CD4-positive, alpha-beta memory T cell (primary cell): ENCODE data around the gene CHI3L1. TPM values are rescaled to one million over a fixed set of nuclear protein-coding genes. Genes with fewer than 3 reads are reported as not detected.

Experiments
- CTCF ChIA-PET: fragments of 350-600 bp; sonication (Branson Sonifier 250); formaldehyde crosslinking; loops from one replicate; lab custom pipeline; 2021; ENCODE audit warnings: inconsistent platforms; ENCODE audit not compliant: partially characterized antibody; lab: Charles Lee
- POLR2A ChIA-PET: fragments of 350-600 bp; sonication (Branson Sonifier 250); formaldehyde crosslinking; loops from one replicate; lab custom pipeline; 2021; ENCODE audit not compliant: partially characterized antibody; lab: Charles Lee
- DNase-seq, 5 donors: peaks; one replicate each; pipeline versions ENCODE4 v3.0.0 to v3.0.0-alpha.2; 2020 to 2022; ENCODE audit warnings: mixed read lengths in 1 of 5
- H3K27ac ChIP-seq: one replicate; pipeline ENCODE4 v1.7.0; 2013; ENCODE audit warnings: low read depth, low read length
- H3K27me3 ChIP-seq: 2 replicates; pipeline ENCODE4 v1.7.0; 2013; ENCODE audit warnings: mild to moderate bottlenecking, low read length, moderate library complexity; ENCODE audit not compliant: insufficient read depth
- H3K36me3 ChIP-seq: 2 replicates; pipeline ENCODE4 v1.7.0; 2013; ENCODE audit warnings: mild to moderate bottlenecking, low read length, moderate library complexity; ENCODE audit not compliant: insufficient read depth
- H3K4me1 ChIP-seq: 2 replicates; pipeline ENCODE4 v1.7.0; 2013; ENCODE audit warnings: mild to moderate bottlenecking, low read length, moderate library complexity; ENCODE audit not compliant: insufficient read depth
- H3K4me3 ChIP-seq, 2 donors: one replicate each; pipeline ENCODE4 v1.7.0; 2013; ENCODE audit warnings: low read length in 2 of 2, mild to moderate bottlenecking in 1 of 2
- H3K9me3 ChIP-seq, 2 donors: one replicate each; pipeline ENCODE4 v1.7.0; 2013; ENCODE audit warnings: low read length in 2 of 2, control low read depth in 1 of 2; ENCODE audit not compliant: control insufficient read depth in 1 of 2
- H3K27ac Mint-ChIP-seq, 7 donors: one replicate each; pipeline ENCODE4 v1.8.0; 2020 to 2021; ENCODE audit warnings: mixed read lengths in 7 of 7, mild to moderate bottlenecking in 6 of 7, inconsistent platforms in 3 of 7, moderate library complexity in 3 of 7
- H3K27me3 Mint-ChIP-seq, 2 donors: one replicate each; pipeline ENCODE4 v1.8.0; 2020 to 2021; ENCODE audit warnings: mixed read lengths in 2 of 2
- H3K36me3 Mint-ChIP-seq, 2 donors: one replicate each; pipeline ENCODE4 v1.8.0; 2020 to 2021; ENCODE audit warnings: mixed read lengths in 2 of 2, inconsistent platforms in 1 of 2, mild to moderate bottlenecking in 1 of 2
- H3K4me1 Mint-ChIP-seq, 4 donors: one replicate each; pipeline ENCODE4 v1.8.0; 2020 to 2021; ENCODE audit warnings: mixed read lengths in 4 of 4, mild to moderate bottlenecking in 1 of 4
- H3K4me3 Mint-ChIP-seq, 8 donors: one replicate each; pipeline ENCODE4 v1.8.0; 2020 to 2021; ENCODE audit warnings: mixed read lengths in 8 of 8, mild to moderate bottlenecking in 7 of 8, moderate library complexity in 6 of 8, inconsistent platforms in 3 of 8
- H3K9me3 Mint-ChIP-seq, 8 donors: one replicate each; pipeline ENCODE4 v1.8.0; 2020 to 2021; ENCODE audit warnings: mixed read lengths in 8 of 8, mild to moderate bottlenecking in 5 of 8, inconsistent platforms in 3 of 8, moderate library complexity in 1 of 8
- intact Hi-C: fragments of 100-400 bp; cut with micrococcal nuclease; formaldehyde crosslinking; loops from one replicate; pipeline ENCODE4 v1.15.1; 2023
- polyA plus RNA-seq, 2 donors: library from polyadenylated mRNA; unstranded; fragments of 300-500 nt; fragmentation: Illumina TruSeq; gene quantifications; one replicate each; pipeline ENCODE4 v1.2.3, GENCODE V29; 2021
- total RNA-seq, 2 experiments: library from RNA; stranded (reverse); gene quantifications; one replicate each; pipeline ENCODE4 v1.2.3, GENCODE V29; 2021

Gene CHI3L1
- total and polyA plus RNA-seq, 4 experiments from 2014 or later, result 5.2 to 5.7 TPM; not detected in 2

- H3K9me3 ChIP-seq, result no peaks in the 10 kb centered on the region
- no peak overlapping the region for H3K4me3 ChIP-seq
- Mint-ChIP-seq H3K27me3 (peaks cover 7 to 14% of the 10 kb centered on the region in 2 donors), H3K4me1 (no peaks in the 10 kb centered on the region), H3K27ac (no peak overlapping the region), H3K36me3 (no peaks in the 10 kb centered on the region), H3K4me3 (no peak overlapping the region), H3K9me3 (no peaks in the 10 kb centered on the region)
- no peaks in the 10 kb centered on the region for H3K36me3 ChIP-seq
- no peak for DNase-seq
- no peaks in the 10 kb centered on the region for H3K4me1 ChIP-seq
- no peaks in the 10 kb centered on the region for H3K27me3 ChIP-seq
- ChIA-PET POLR2A (no interaction called here), CTCF (interaction anchor here (0.7 kb wide), 1 partner anchor 130 kb away, joined by 3 read pairs; no protein-coding TSS in a partner anchor)
- intact Hi-C loops, result no loop called here
- H3K27ac ChIP-seq, result no peak overlapping the region
Observed at GRCh38 chr1:203168991-203169390, 17.5 kb downstream of the CHI3L1 start.

- Histone ChIP-seq H3K4me3 (no peak overlapping the region), H3K27ac (no peak overlapping the region), H3K27me3 (no peaks in the 10 kb centered on the region), H3K4me1 (no peaks in the 10 kb centered on the region), H3K9me3 (no peaks in the 10 kb centered on the region), H3K36me3 (no peaks in the 10 kb centered on the region)
- ChIA-PET POLR2A (no interaction called here), CTCF (interaction anchor here (0.7 kb wide), 1 partner anchor 129 kb away, joined by 3 read pairs; no protein-coding TSS in a partner anchor)
- no peak for DNase-seq
- Mint-ChIP-seq H3K9me3 (no peaks in the 10 kb centered on the region), H3K27ac (no peak overlapping the region), H3K27me3 (peaks cover 8 to 16% of the 10 kb centered on the region in 2 donors), H3K36me3 (no peaks in the 10 kb centered on the region), H3K4me1 (no peaks in the 10 kb centered on the region), H3K4me3 (no peak overlapping the region)
- intact Hi-C loops, result no loop called here
Observed at GRCh38 chr1:203168256-203168786, 18.2 kb downstream of the CHI3L1 start.

GRCh38 chr1:203167913-203168200, 18.6 kb downstream of the CHI3L1 start:
- DNase-seq, result no peak
- Histone ChIP-seq H3K27ac (no peak overlapping the region), H3K27me3 (no peaks in the 10 kb centered on the region), H3K4me1 (no peaks in the 10 kb centered on the region), H3K4me3 (no peak overlapping the region), H3K9me3 (no peaks in the 10 kb centered on the region), H3K36me3 (no peaks in the 10 kb centered on the region)
- H3K27me3 Mint-ChIP-seq, result peaks cover 8 to 17% of the 10 kb centered on the region in 2 donors
- CTCF ChIA-PET, result no interaction called here
- no peak overlapping the region for H3K27ac Mint-ChIP-seq
- POLR2A ChIA-PET, result no interaction called here
- H3K9me3 Mint-ChIP-seq, result no peaks in the 10 kb centered on the region
- intact Hi-C loops, result no loop called here
- no peak overlapping the region for H3K4me3 Mint-ChIP-seq
- H3K4me1 Mint-ChIP-seq, result no peaks in the 10 kb centered on the region
- H3K36me3 Mint-ChIP-seq, result no peaks in the 10 kb centered on the region

GRCh38 chr1:203167026-203167912, 19.2 kb downstream of the CHI3L1 start:
- H3K4me1 ChIP-seq, result no peaks in the 10 kb centered on the region
- Mint-ChIP-seq H3K4me3 (no peak overlapping the region), H3K27ac (no peak overlapping the region), H3K4me1 (no peaks in the 10 kb centered on the region), H3K36me3 (no peaks in the 10 kb centered on the region), H3K27me3 (peaks cover 8 to 19% of the 10 kb centered on the region in 2 donors), H3K9me3 (no peaks in the 10 kb centered on the region)
- ChIA-PET CTCF (no interaction called here), POLR2A (no interaction called here)
- intact Hi-C loops, result no loop called here
- H3K27me3 ChIP-seq, result no peaks in the 10 kb centered on the region
- no peaks in the 10 kb centered on the region for H3K36me3 ChIP-seq
- H3K9me3 ChIP-seq, result no peaks in the 10 kb centered on the region
- H3K4me3 ChIP-seq, result no peak overlapping the region
- H3K27ac ChIP-seq, result no peak overlapping the region
- DNase-seq, result no peak

GRCh38 chr1:203166192-203166940, 20.1 kb downstream of the CHI3L1 start:
- no peaks in the 10 kb centered on the region for H3K4me1 ChIP-seq
- intact Hi-C loops, result no loop called here
- H3K9me3 ChIP-seq, result no peaks in the 10 kb centered on the region
- H3K27ac ChIP-seq, result no peak overlapping the region
- Mint-ChIP-seq H3K36me3 (no peaks in the 10 kb centered on the region), H3K27ac (no peak overlapping the region), H3K4me1 (no peaks in the 10 kb centered on the region), H3K4me3 (no peak overlapping the region), H3K9me3 (no peaks in the 10 kb centered on the region), H3K27me3 (peaks cover 10 to 19% of the 10 kb centered on the region in 2 donors)
- POLR2A ChIA-PET, result no interaction called here
- peak in 1 of 5 donors; percentile 5 for DNase-seq
- CTCF ChIA-PET, result interaction anchor here (0.8 kb wide), 1 partner anchor 127 kb away, joined by 3 read pairs; no protein-coding TSS in a partner anchor
- no peaks in the 10 kb centered on the region for H3K27me3 ChIP-seq
- H3K36me3 ChIP-seq, result no peaks in the 10 kb centered on the region
- H3K4me3 ChIP-seq, result no peak overlapping the region

- no peaks in the 10 kb centered on the region for H3K36me3 Mint-ChIP-seq
- no peak overlapping the region for H3K4me3 Mint-ChIP-seq
- intact Hi-C loops, result loop anchor here (2.0 kb wide), 1 partner anchor 17 kb away; no protein-coding TSS in a partner anchor
- H3K27me3 Mint-ChIP-seq, result peaks cover 10 to 20% of the 10 kb centered on the region in 2 donors
- H3K4me1 Mint-ChIP-seq, result no peaks in the 10 kb centered on the region
- Histone ChIP-seq H3K27ac (no peak overlapping the region), H3K4me3 (no peak overlapping the region), H3K4me1 (no peaks in the 10 kb centered on the region), H3K9me3 (no peaks in the 10 kb centered on the region), H3K36me3 (no peaks in the 10 kb centered on the region), H3K27me3 (no peaks in the 10 kb centered on the region)
- CTCF ChIA-PET, result interaction anchor here (0.8 to 1.1 kb wide), 2 partner anchors 8 to 127 kb away, joined by 3 read pairs; no protein-coding TSS in a partner anchor
- H3K27ac Mint-ChIP-seq, result no peak overlapping the region
- H3K9me3 Mint-ChIP-seq, result no peaks in the 10 kb centered on the region
- POLR2A ChIA-PET, result no interaction called here
- no peak for DNase-seq
Observed at GRCh38 chr1:203165800-203166161, 20.7 kb downstream of the CHI3L1 start.
